SK-N-SH treated with all-trans-retinoic acid at 6 μM for 48 hours (cell line): ENCODE measurements around the gene ORM2.

Source experiments
- ATAC-seq: fragments of 200-7000 bp; cut with Tn5 transposase; 3 replicates; pipeline ENCODE4 v1.9.1; 2020; ENCODE audit warnings: mild to moderate bottlenecking, moderate library complexity
- ARNTL ChIP-seq: fragments of 450-650 bp; formaldehyde crosslinking; IDR thresholded peaks from 2 replicates; pipeline ENCODE4 v1.5.0; 2020; ENCODE audit warnings: low read depth, mild to moderate bottlenecking, moderate library complexity, borderline replicate concordance
- BACH2 ChIP-seq: fragments of 250-450 bp; sonication (Bioruptor Pico); IDR thresholded peaks from 2 replicates; pipeline ENCODE4 v1.9.0; 2021; ENCODE audit warnings: mild to moderate bottlenecking, borderline replicate concordance
- CSDC2 ChIP-seq: fragments of 250-450 bp; sonication (Bioruptor Pico); IDR thresholded peaks from 2 replicates; pipeline ENCODE4 v1.5.0; 2020; ENCODE audit warnings: mild to moderate bottlenecking, moderate library complexity
- ESRRG ChIP-seq: fragments of 250-450 bp; sonication (Bioruptor Pico); IDR thresholded peaks from 2 replicates; pipeline ENCODE4 v1.6.1; 2021; ENCODE audit warnings: mild to moderate bottlenecking
- ISL1 ChIP-seq: fragments of 250-450 bp; sonication (Bioruptor Pico); IDR thresholded peaks from 2 replicates; pipeline ENCODE4 v2.1.2; 2022; ENCODE audit warnings: mild to moderate bottlenecking, moderate library complexity
- OSR1 ChIP-seq: fragments of 250-450 bp; sonication (Bioruptor Pico); IDR thresholded peaks from 2 replicates; pipeline ENCODE4 v1.8.0; 2022; ENCODE audit warnings: moderate library complexity, mild to moderate bottlenecking, inconsistent platforms
- PPARA ChIP-seq: fragments of 250-450 bp; sonication (Bioruptor Pico); IDR thresholded peaks from 2 replicates; pipeline ENCODE4 v1.5.0; 2020; ENCODE audit warnings: mild to moderate bottlenecking, borderline replicate concordance
- RARB ChIP-seq: fragments of 250-450 bp; sonication (Bioruptor Pico); IDR thresholded peaks from 2 replicates; pipeline ENCODE4 v1.8.0; 2021; ENCODE audit warnings: mild to moderate bottlenecking, moderate library complexity
- SNAI2 ChIP-seq: fragments of 250-450 bp; sonication (Bioruptor Pico); IDR thresholded peaks from 2 replicates; pipeline ENCODE4 v1.5.0; 2020; ENCODE audit warnings: mild to moderate bottlenecking, moderate library complexity
- TCF4 ChIP-seq: fragments of 250-450 bp; sonication (Bioruptor Pico); IDR thresholded peaks from 2 replicates; pipeline ENCODE4 v1.8.0; 2021; ENCODE audit warnings: mild to moderate bottlenecking, moderate library complexity, borderline replicate concordance
- ZC3H10 ChIP-seq: fragments of 250-450 bp; sonication (Bioruptor Pico); IDR thresholded peaks from 2 replicates; pipeline ENCODE4 v1.5.1; 2021; ENCODE audit warnings: mild to moderate bottlenecking, moderate library complexity
- ZFP3 ChIP-seq: fragments of 250-450 bp; sonication (Bioruptor Pico); IDR thresholded peaks from 2 replicates; pipeline ENCODE4 v1.5.0; 2020; ENCODE audit warnings: mild to moderate bottlenecking, moderate library complexity
- ZFP30 ChIP-seq: fragments of 450-650 bp; formaldehyde crosslinking; IDR thresholded peaks from 2 replicates; pipeline ENCODE4 v1.5.0; 2022; ENCODE audit warnings: mild to moderate bottlenecking, moderate library complexity
- ZNF565 ChIP-seq: fragments of 450-650 bp; formaldehyde crosslinking; conservative IDR thresholded peaks from 2 replicates; pipeline ENCODE4 v1.5.0; 2020; ENCODE audit warnings: low read depth, mild to moderate bottlenecking, moderate library complexity
- ZNF70 ChIP-seq: fragments of 450-650 bp; formaldehyde crosslinking; IDR thresholded peaks from 2 replicates; pipeline ENCODE4 v1.5.0; 2020; ENCODE audit warnings: mild to moderate bottlenecking, moderate library complexity
- TF ChIP-seq, protein P1 (sequence below): fragments of 250-450 bp; sonication (Bioruptor Pico); IDR thresholded peaks from 2 replicates; pipeline ENCODE4 v1.8.0; 2020; ENCODE audit warnings: mild to moderate bottlenecking, moderate library complexity, borderline replicate concordance
- TF ChIP-seq, protein P2 (sequence below): fragments of 250-450 bp; sonication (Bioruptor Pico); IDR thresholded peaks from 2 replicates; pipeline ENCODE4 v1.8.0; 2021; ENCODE audit warnings: low read depth, mild to moderate bottlenecking, moderate library complexity, borderline replicate concordance
- TF ChIP-seq, protein P3 (sequence below): fragments of 250-450 bp; sonication (Bioruptor Pico); IDR thresholded peaks from 2 replicates; pipeline ENCODE4 v1.5.0; 2020; ENCODE audit warnings: mild to moderate bottlenecking, moderate library complexity
- TF ChIP-seq, protein P4 (sequence below): fragments of 250-450 bp; sonication (Bioruptor Pico); IDR thresholded peaks from 2 replicates; pipeline ENCODE4 v1.5.1; 2020; ENCODE audit warnings: low read depth, mild to moderate bottlenecking, moderate library complexity
- TF ChIP-seq, protein P5 (sequence below): fragments of 250-450 bp; sonication (Bioruptor Pico); IDR thresholded peaks from 2 replicates; pipeline ENCODE4 v1.5.1; 2021; ENCODE audit warnings: mild to moderate bottlenecking, moderate library complexity

Gene ORM2

DNA sequence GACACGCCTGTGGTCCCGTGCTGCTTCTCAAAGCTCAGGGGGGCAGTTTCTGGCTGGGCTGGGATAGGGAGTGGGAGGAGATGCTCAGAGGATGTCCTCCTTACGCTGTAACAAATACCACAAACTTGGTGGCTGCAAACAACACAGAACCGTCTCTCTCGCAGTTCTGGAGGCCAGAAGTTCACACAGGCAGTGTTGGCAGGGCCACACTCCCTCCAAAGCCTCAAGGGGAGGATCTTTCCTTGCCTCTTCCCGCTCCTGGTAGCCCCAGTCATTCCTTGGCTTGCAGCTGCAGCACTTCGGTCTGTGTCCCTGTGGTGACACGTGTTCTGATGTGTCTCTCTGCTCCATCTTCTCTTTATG lies 17.2 kb upstream of the ORM2 start:
- TF ChIP-seq ZFP3: no peak
- no peak for TF ChIP-seq ESRRG (CRISPR knock-in tag)
- no peak for TF ChIP-seq ZC3H10 (CRISPR knock-in tag)
- TF ChIP-seq SNAI2 (CRISPR knock-in tag): no peak
- TF ChIP-seq, protein P1, sequence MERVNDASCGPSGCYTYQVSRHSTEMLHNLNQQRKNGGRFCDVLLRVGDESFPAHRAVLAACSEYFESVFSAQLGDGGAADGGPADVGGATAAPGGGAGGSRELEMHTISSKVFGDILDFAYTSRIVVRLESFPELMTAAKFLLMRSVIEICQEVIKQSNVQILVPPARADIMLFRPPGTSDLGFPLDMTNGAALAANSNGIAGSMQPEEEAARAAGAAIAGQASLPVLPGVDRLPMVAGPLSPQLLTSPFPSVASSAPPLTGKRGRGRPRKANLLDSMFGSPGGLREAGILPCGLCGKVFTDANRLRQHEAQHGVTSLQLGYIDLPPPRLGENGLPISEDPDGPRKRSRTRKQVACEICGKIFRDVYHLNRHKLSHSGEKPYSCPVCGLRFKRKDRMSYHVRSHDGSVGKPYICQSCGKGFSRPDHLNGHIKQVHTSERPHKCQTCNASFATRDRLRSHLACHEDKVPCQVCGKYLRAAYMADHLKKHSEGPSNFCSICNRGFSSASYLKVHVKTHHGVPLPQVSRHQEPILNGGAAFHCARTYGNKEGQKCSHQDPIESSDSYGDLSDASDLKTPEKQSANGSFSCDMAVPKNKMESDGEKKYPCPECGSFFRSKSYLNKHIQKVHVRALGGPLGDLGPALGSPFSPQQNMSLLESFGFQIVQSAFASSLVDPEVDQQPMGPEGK (CRISPR knock-in tag): no peak
- no peak for TF ChIP-seq ARNTL (CRISPR knock-in tag)
- TF ChIP-seq, protein P2, sequence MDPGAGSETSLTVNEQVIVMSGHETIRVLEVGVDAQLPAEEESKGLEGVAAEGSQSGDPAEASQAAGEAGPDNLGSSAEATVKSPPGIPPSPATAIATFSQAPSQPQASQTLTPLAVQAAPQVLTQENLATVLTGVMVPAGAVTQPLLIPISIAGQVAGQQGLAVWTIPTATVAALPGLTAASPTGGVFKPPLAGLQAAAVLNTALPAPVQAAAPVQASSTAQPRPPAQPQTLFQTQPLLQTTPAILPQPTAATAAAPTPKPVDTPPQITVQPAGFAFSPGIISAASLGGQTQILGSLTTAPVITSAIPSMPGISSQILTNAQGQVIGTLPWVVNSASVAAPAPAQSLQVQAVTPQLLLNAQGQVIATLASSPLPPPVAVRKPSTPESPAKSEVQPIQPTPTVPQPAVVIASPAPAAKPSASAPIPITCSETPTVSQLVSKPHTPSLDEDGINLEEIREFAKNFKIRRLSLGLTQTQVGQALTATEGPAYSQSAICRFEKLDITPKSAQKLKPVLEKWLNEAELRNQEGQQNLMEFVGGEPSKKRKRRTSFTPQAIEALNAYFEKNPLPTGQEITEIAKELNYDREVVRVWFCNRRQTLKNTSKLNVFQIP (CRISPR knock-in tag): no peak
- TF ChIP-seq, protein P3, sequence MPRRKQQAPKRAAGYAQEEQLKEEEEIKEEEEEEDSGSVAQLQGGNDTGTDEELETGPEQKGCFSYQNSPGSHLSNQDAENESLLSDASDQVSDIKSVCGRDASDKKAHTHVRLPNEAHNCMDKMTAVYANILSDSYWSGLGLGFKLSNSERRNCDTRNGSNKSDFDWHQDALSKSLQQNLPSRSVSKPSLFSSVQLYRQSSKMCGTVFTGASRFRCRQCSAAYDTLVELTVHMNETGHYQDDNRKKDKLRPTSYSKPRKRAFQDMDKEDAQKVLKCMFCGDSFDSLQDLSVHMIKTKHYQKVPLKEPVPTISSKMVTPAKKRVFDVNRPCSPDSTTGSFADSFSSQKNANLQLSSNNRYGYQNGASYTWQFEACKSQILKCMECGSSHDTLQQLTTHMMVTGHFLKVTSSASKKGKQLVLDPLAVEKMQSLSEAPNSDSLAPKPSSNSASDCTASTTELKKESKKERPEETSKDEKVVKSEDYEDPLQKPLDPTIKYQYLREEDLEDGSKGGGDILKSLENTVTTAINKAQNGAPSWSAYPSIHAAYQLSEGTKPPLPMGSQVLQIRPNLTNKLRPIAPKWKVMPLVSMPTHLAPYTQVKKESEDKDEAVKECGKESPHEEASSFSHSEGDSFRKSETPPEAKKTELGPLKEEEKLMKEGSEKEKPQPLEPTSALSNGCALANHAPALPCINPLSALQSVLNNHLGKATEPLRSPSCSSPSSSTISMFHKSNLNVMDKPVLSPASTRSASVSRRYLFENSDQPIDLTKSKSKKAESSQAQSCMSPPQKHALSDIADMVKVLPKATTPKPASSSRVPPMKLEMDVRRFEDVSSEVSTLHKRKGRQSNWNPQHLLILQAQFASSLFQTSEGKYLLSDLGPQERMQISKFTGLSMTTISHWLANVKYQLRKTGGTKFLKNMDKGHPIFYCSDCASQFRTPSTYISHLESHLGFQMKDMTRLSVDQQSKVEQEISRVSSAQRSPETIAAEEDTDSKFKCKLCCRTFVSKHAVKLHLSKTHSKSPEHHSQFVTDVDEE (CRISPR knock-in tag): no peak
- no peak for TF ChIP-seq ZNF70 (CRISPR knock-in tag)
- TF ChIP-seq BACH2 (CRISPR knock-in tag): no peak
- TF ChIP-seq ZNF565 (CRISPR knock-in tag): no peak
- no peak for TF ChIP-seq ISL1 (CRISPR knock-in tag)
- TF ChIP-seq PPARA (CRISPR knock-in tag): no peak
- TF ChIP-seq ZFP30: no peak
- TF ChIP-seq, all 23 proteins: peak for 0
- no peak for ATAC-seq

DNA sequence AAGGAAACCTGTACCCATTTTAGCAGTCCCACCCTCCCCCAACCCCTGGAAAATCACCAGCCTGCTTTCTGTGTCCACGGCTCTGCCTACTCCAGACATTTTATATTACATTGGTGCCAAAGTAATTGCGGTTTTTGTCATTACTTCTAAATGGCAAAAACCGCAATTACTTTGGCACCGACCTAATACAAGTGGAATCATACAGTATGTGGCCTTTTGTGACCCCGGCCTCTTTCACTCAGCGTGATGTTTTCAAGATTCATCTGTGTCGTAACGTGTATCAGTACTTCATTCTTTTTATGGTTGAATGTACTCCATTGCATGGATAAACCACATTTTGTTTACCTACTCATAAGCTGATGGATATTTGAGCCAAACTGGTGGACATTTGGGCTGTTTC lies 16.5 kb upstream of the ORM2 start:
- TF ChIP-seq ARNTL (CRISPR knock-in tag): no peak
- TF ChIP-seq, protein P4, sequence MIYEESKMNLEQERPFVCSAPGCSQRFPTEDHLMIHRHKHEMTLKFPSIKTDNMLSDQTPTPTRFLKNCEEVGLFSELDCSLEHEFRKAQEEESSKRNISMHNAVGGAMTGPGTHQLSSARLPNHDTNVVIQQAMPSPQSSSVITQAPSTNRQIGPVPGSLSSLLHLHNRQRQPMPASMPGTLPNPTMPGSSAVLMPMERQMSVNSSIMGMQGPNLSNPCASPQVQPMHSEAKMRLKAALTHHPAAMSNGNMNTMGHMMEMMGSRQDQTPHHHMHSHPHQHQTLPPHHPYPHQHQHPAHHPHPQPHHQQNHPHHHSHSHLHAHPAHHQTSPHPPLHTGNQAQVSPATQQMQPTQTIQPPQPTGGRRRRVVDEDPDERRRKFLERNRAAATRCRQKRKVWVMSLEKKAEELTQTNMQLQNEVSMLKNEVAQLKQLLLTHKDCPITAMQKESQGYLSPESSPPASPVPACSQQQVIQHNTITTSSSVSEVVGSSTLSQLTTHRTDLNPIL (CRISPR knock-in tag): no peak
- no peak for TF ChIP-seq ESRRG (CRISPR knock-in tag)
- no peak for TF ChIP-seq OSR1 (CRISPR knock-in tag)
- TF ChIP-seq ZNF70 (CRISPR knock-in tag): no peak
- TF ChIP-seq RARB: no peak
- no peak for TF ChIP-seq ZC3H10 (CRISPR knock-in tag)
- TF ChIP-seq BACH2 (CRISPR knock-in tag): no peak
- TF ChIP-seq, protein P1 (CRISPR knock-in tag): no peak
- TF ChIP-seq SNAI2 (CRISPR knock-in tag): no peak
- no peak for TF ChIP-seq ISL1 (CRISPR knock-in tag)
- no peak for TF ChIP-seq ZNF565 (CRISPR knock-in tag)
- no peak for TF ChIP-seq ZFP3
- no peak for TF ChIP-seq TCF4
- no peak for TF ChIP-seq PPARA (CRISPR knock-in tag)
- TF ChIP-seq, protein P5, sequence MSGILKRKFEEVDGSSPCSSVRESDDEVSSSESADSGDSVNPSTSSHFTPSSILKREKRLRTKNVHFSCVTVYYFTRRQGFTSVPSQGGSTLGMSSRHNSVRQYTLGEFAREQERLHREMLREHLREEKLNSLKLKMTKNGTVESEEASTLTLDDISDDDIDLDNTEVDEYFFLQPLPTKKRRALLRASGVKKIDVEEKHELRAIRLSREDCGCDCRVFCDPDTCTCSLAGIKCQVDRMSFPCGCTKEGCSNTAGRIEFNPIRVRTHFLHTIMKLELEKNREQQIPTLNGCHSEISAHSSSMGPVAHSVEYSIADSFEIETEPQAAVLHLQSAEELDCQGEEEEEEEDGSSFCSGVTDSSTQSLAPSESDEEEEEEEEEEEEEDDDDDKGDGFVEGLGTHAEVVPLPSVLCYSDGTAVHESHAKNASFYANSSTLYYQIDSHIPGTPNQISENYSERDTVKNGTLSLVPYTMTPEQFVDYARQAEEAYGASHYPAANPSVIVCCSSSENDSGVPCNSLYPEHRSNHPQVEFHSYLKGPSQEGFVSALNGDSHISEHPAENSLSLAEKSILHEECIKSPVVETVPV (CRISPR knock-in tag): no peak
- TF ChIP-seq, protein P2 (CRISPR knock-in tag): no peak
- TF ChIP-seq CSDC2: no peak

More for the DNA sequence above, 16.5 kb upstream of the ORM2 start:
- ATAC-seq: no peak
